ENCODE measurements around the gene LUM. TPM values are rescaled to one million over a fixed set of nuclear protein-coding genes. Genes with fewer than 3 reads are reported as not detected.

Gene LUM
- total RNA-seq, 1 donor from 2014 or later: 33.9 TPM

GRCh38 chr12:91123236-91123916 is 12.1 kb upstream of the LUM start:
- H3K4me1 Mint-ChIP-seq: no peaks in the 10 kb centered on the region
- DNase-seq (ENCODE audit: low read depth, low spot score): no peak
- H3K36me3 Mint-ChIP-seq (ENCODE audit: low read depth): no peaks in the 10 kb centered on the region
- no peak overlapping the region for H3K27ac Mint-ChIP-seq (ENCODE audit: unreplicated experiment)
- no peak overlapping the region for H3K4me3 Mint-ChIP-seq
- H3K27me3 Mint-ChIP-seq (ENCODE audit: low read depth): no peaks in the 10 kb centered on the region
- no peak for TF ChIP-seq CTCF (conservative IDR thresholded peaks at IDR 0.05)
- peaks cover 4% of the 10 kb centered on the region for H3K9me3 Mint-ChIP-seq

GRCh38 chr12:91120781-91121180 is 9.5 kb upstream of the LUM start:
- H3K27ac Mint-ChIP-seq (ENCODE audit: unreplicated experiment): no peak overlapping the region
- no peak for DNase-seq (ENCODE audit: low read depth, low spot score)
- H3K4me3 Mint-ChIP-seq: no peak overlapping the region
- no peak for TF ChIP-seq CTCF (conservative IDR thresholded peaks at IDR 0.05)
- H3K9me3 Mint-ChIP-seq: peaks cover 4% of the 10 kb centered on the region
- no peaks in the 10 kb centered on the region for H3K36me3 Mint-ChIP-seq (ENCODE audit: low read depth)
- no peaks in the 10 kb centered on the region for H3K4me1 Mint-ChIP-seq
- no peaks in the 10 kb centered on the region for H3K27me3 Mint-ChIP-seq (ENCODE audit: low read depth)

GRCh38 chr12:91119089-91119488 is 7.8 kb upstream of the LUM start:
- H3K9me3 Mint-ChIP-seq: peaks cover 4% of the 10 kb centered on the region
- H3K27me3 Mint-ChIP-seq (ENCODE audit: low read depth): no peaks in the 10 kb centered on the region
- no peak overlapping the region for H3K27ac Mint-ChIP-seq (ENCODE audit: unreplicated experiment)
- no peak for TF ChIP-seq CTCF (conservative IDR thresholded peaks at IDR 0.05)
- H3K4me1 Mint-ChIP-seq: no peaks in the 10 kb centered on the region
- DNase-seq (ENCODE audit: low read depth, low spot score): no peak
- H3K36me3 Mint-ChIP-seq (ENCODE audit: low read depth): no peaks in the 10 kb centered on the region
- no peak overlapping the region for H3K4me3 Mint-ChIP-seq

- Mint-ChIP-seq H3K4me1 (peaks cover 12% of the 10 kb centered on the region), H3K27ac (ENCODE audit: unreplicated experiment) (no peak overlapping the region), H3K36me3 (ENCODE audit: low read depth) (no peaks in the 10 kb centered on the region), H3K4me3 (no peak overlapping the region), H3K27me3 (ENCODE audit: low read depth) (no peaks in the 10 kb centered on the region), H3K9me3 (peaks cover 3% of the 10 kb centered on the region)
- TF ChIP-seq CTCF (conservative IDR thresholded peaks at IDR 0.05): no peak
- DNase-seq (ENCODE audit: low read depth, low spot score): no peak
Measured at GRCh38 chr12:91113621-91114020, 2.3 kb upstream of the LUM start.

GRCh38 chr12:91110311-91110924 is 876 bp downstream of the LUM start:
- Mint-ChIP-seq H3K4me1 (peaks cover 12% of the 10 kb centered on the region), H3K9me3 (peaks cover 3% of the 10 kb centered on the region), H3K27me3 (ENCODE audit: low read depth) (no peaks in the 10 kb centered on the region), H3K27ac (ENCODE audit: unreplicated experiment) (no peak overlapping the region), H3K36me3 (ENCODE audit: low read depth) (no peaks in the 10 kb centered on the region), H3K4me3 (peak overlapping the region; percentile 0)
- no peak for DNase-seq (ENCODE audit: low read depth, low spot score)
- TF ChIP-seq CTCF (conservative IDR thresholded peaks at IDR 0.05): no peak
